Measurements from ENCODE around the gene KCNMB2.
"Not testable (repeated sequence)": the region's sequence is repeated elsewhere in the genome, so short reads cannot be mapped to it uniquely, and the experiment has no call there.

Gene KCNMB2

DNA sequence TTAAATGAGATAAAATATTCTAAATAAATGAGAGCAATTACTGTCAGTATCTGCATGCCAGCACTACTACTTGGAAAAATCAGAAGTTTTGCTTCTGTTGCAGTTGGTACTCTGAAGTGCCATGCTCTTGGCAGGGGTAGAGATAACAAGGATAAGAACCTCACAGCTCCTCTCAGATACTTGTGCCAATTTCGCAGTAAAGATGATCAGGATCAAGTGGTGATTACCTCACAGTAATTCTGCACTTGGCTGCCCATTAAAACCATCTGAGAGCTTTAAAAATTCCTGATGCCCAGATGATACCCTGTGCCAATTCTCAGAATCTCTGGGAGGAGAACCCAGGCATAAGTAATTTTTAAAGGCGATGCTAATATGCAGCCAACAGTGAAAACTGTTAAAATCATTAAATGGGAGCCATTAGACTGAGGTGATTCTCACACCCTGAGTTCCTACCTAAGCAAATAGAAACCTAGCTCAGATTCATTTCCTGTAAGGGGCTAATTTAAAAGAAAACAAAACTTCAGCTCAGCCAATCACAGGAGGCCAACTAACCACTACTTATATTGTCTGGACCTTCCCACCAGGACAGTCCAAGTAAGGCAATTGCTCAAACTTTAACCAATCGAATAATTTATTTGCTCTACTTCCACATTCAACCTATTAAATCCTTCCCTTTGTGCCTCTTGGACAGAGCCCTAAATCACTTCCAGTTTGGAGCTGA is 171.2 kb downstream of the KCNMB2 start:
- peak; percentile 95 for DNase-seq

DNA sequence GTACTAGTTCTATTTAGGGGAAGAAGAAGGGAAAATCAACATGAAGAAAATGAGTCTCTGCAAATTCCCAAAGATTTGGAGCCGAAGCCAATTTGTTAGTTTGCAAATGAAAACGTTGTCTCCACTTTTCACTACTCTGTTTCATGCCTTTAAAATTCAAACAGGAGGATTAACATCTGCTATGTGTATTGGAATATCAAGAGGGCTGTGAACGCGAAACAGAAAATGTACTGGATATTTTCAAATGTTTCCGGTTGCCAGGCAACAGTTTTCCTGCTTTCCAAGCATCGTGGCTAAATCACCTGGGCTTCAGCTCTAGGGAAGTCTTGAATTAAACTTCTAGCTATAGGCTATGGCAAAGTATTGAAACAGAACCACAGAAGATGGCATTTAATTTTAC is 172.8 kb downstream of the KCNMB2 start:
- no peak for DNase-seq

DNA sequence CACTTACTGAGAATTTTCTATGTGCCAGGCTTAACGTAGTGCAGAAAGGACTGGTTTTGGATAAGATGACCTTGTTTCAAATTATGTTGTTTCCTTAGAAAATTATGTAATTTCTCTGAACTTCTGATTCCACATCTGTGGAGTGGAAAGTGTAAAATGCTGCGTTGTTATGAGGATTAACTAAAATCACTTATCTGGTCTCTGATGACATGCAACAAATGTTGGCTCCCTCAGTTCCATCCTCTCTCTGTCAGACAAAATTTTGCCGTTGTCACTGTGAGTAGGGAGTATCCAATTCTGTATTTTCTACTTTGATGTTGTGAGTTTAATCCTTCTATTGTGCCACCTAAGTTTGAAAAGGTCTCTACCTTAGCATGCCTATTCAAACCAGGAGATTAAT is 175.5 kb downstream of the KCNMB2 start:
- DNase-seq: no peak

DNA sequence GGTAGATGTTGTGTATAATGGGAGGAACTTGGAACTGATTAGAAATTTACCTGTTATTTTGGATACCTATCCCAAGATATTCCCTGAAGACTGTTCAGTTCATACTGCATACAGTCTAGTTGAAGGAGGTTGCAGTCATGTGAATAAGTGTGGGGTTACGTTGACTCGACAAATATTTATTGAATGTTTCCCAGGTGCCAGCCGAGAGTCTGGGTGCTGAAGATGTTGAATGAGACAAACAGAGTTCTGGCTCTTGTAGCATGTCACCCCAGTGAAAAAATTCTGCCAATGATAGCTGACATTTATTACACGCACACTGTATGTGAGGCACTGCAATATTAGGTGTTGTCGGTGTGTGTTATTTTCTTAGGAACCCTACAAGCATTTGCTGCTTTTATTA is 176.0 kb downstream of the KCNMB2 start:
- DNase-seq: no peak

DNA sequence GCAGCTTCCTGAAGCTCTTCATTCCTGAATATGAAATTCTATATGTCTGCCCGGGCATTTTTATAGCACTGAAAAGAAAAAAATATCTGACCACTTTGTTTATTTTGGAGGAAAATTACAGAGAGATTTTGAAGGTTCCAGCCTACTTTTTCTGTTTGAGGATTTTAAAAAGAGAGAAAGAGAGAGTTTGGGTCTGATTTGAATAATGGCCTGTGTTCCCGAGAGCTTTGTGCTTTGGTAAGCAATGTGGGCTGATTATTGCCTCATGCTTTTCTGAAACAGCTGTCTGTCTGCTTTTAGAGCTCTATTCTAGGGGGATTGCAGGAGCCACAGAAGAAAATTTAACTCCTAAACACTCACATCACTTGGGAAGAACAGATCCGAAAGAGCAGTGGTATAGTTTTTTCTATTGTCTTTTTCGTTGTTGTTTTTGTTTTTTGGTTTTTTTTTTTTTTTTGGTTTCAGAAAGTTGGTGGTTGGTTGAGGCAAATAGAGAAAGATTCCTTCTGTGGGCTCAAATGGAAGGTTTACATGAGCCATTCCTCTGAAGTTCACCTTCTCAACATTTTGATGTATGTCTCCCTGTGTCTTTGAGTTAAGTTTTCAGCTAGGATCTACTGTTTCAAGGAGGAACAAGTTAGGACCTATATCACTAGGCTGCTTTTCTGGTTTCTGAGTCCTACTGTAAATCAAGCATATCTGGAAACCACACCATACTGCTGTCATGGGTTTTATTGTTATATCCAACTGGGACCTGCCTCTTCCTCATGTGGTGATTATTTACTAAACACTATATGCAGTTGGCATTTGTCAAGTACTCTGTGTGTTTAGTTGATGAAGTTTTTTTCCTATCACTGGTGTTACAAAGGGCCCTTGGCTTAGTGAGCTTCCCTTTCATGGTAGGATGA is 178.9 kb downstream of the KCNMB2 start:
- DNase-seq: no peak

DNA sequence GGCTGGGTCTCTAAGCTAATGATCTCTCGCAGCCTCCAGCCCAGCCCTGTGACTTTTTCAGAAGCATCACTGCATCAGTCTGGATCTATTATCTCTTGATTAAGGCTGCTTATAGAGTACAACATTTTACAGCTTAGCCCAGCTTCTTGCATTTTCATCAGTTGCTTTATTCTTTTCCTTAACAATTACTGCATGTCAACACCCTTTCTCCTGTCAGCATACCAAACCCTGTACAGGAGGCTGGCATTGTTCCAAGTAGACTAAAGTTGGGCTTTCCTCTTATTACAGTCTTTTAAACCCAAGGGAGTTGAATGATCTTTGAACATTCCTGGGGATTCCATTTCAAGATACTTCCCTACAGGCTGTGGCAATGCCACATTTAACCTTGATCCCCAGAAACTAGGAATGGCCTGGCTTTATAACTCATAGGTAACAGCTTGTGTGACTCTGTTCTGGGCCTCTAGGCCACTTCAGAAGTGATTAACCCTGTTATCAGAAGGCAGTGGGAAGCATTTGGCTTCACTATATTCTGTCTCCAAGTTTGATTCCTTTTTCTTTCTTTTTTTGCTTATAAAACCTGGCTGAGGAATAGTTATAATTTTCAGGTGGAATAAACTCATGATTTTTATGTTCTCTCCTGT is 182.9 kb downstream of the KCNMB2 start:
- no peak for DNase-seq

DNA sequence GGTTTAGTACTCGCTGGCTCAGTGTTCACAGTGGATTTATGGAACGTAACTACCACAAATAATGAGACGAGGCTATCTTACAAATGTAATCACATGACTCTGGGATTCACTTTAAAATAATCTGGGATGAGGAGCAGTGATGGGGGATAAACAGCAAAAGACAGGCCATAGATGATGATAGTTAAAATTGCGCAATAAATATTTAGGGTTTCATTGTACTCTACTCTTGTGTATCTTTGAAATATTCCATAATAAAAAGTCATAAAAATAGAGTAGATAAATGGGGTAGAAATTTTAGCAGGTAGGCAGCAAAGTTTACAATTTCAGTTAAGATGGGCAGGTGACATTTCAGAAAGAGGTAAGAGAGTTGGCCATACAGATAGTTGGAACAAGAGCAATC is 196.6 kb downstream of the KCNMB2 start:
- no peak for DNase-seq

DNA sequence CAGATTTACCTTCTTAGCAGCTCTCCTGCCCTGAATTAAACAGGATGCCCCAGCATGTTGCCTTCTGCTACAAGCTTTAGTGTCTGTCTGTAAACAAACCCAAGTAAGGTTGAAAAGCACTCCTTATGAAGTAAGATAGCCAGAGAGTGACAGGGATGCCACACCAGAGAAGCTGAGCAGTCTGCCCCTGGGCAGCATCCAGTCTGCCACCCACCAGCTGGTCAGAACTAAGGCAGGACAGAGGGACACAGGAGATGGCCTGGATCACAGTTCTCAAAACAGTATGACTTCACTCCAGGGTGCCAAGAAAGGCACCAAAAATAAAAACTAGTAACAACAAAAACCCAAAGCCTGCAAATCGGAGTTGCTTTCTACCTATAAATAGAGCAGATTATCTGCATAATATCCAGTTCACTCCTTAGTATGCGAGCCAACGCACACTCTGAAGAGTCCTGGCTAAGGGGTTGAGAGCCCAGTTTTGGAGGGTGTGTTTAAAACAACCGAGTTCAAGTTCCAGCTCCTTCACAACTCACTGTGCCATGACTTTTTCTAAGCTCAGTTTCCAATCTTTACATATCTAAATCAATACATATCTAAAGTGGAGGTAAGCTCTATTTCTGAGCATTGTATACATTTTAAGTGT is 198.9 kb downstream of the KCNMB2 start:
- DNase-seq: no peak

DNA sequence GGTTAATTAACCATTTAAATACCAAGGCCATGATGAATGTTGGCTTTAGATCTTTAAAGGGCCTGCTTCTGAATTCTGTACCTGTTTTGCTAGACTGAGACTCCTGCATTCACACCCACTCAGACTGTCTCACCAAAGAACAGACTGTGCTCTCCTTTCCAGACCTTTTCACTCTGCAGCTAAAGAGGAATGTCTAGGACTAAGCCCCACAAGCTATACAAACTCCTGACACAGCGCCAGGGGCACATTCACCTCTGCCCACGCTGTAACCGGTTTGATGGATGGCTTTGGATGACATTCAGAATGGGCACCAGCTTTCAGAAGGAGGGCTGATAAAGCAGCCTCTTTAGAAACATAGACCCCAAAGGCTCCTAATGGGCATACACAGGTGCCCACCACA is 200.1 kb downstream of the KCNMB2 start:
- DNase-seq: peak; percentile 22

DNA sequence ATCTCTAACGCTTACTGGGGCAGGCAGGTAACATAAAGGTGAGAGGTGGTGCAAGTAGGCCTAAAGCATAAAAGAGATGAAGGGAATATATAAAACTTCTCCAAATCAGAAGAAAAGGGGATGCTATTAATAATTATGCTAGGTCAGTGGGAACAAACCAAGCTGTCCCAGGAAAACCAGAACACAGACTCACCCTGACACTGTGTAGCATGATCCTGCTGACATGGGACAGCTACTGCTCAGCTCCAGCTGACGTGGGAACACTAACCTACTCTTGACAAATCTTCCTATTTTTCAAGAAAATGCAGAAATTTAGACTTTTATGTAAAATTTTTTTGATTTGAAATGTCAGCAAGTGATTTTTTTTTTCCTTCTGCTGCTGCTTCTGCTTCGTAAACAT is 203.5 kb downstream of the KCNMB2 start:
- no peak for DNase-seq

DNA sequence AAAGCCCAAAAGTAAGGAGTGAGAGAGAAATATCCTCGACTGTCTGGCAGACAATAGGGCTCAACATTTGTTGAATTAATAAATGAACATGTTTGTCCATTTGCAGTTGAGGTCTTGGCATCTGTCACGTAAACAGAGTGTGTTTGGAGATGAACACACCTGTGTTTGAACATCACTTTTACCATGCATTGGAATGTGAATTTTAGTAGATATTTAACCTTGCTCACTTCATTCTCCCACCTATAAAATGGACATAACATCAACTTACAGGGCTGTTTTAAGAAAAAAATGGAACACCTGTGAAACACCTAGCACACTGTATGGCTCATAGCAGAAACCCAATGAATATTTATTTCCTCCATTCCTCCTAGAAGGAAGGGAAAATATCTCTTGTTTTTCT is 204.8 kb downstream of the KCNMB2 start:
- DNase-seq: no peak

- DNase-seq: no peak
These were observed 207.1 kb downstream of the KCNMB2 start for GRCh38 chr3:178743297-178743696.

DNA sequence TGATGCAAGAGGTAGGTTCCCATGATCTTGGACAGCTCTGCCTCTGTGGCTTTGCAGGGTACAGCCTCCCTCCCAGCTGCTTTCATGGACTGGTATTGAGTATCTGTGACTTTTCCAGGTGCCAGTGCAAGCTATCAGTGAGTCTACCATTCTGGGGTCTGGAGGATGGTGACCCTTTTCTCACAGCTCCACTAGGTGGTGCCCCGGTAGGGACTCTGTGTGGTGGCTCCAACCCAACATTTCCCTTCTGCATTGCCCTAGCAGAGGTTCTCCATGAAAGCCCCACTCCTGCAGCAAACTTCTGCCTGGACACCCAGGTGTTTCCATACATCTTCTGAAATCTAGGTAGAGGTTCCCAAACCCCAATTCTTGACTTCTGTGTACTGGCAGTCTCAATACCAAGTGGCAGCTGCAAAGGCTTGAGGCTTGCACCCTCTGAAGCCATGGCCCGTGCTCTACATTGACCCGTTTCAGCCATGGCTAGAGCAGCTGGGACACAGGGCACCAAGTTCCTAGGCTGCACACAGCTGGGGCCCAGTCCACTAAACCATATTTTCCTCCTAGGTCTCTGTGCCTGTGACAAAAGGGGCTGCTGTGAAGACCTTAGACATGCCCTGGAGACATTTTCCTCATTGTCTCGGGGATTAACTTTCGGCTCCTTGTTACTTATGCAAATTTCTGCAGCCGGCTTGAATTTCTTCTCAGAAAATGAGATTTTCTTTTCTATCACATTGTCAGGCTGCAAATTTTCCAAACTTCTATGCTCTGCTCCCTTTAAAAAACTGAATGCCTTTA is 209.8 kb downstream of the KCNMB2 start:
- DNase-seq: not testable (repeated sequence)

DNA sequence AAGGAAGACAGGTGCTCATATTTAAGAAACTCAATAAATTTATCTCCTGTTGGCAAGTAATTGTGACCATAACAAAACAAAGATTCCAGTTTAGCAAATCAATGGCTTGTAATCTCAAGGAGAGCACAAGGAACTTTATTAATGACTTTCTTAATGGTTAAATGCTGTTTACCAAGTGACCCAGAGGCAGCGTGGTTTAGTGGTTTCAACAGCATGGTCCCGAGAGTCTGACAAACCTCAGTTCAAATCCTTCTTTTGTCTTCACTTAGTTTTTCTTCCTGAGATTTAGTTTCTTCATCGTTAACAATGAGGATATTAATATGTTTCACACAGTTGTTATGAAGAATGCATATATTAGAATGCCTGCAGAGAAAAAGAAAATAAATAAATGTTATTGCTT is 212.6 kb downstream of the KCNMB2 start:
- no peak for DNase-seq

DNA sequence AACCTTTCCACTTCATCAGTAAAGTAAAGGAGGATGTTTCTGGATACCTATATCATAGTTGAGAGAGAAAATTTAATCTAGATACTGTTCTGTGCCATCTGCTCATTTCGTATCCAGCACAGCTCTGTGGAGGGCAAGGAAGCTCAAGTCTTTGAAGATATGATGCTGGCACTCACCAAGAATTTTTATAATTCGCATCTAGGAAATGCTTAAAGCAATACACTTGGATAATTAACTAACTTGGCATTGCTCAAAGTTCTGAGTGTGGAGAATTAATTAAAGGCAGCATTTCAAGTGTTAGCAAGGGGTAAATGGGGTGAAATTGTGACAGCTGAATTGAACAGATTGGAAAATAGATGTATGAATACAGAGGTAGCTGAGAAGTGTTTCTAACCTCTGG is 213.2 kb downstream of the KCNMB2 start:
- DNase-seq: no peak

GRCh38 chr3:178750639-178751300 is 214.5 kb downstream of the KCNMB2 start:
- no peak for DNase-seq

- no peak for DNase-seq
These were observed 216.6 kb downstream of the KCNMB2 start for GRCh38 chr3:178752843-178753242.

DNA sequence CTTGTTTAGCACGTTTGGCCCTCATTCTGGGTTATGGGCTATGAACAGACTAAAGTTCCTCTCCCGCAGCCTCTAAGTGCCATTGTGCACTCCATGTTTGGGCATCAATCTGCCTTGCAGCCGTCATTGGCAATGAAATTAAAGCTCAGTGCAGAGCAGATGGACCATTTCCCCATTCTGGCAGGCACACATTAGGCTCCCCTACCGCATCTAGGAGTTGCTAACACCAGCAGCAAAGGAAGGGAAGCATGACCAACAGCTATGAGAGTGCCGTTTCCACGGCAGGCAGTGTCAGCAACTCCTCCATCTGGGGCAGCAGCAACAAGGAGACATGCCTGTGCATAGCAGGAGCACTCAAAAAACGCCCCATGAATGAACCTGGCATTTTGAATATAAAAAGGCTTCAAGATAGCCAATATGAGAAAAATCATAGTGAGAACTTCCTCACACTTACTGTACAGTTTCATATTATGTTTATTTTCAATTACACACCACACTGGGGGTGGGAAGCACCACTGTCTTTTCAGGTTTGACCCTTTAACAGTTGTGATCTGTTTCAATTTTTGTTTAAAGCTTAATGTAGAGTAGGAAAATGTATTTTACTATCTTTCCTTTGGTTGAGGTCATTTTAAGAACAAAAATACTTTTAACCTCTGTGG is 218.7 kb downstream of the KCNMB2 start:
- DNase-seq: peak; percentile 97

DNA sequence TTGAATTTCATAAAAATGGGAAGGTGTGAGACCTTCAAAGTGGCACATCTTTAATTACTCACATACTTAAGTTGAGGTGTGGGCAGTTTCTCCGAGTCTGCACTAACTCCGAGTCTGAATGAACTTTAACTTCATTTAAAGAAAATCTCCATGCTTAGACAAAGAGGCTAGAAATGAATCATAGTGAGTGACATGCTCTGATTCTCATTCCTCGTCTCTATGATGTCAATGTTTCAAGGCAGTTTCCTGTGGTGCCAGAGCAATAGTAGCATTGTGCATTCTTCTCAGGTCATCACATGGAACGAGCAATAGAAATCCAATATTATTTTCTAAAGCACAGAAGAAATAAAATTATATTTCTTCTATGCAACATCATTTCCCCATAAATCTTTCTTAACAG is 224.8 kb downstream of the KCNMB2 start:
- no peak for DNase-seq

GRCh38 chr3:178761461-178761860 is 225.2 kb downstream of the KCNMB2 start:
- no peak for DNase-seq

GRCh38 chr3:178762385-178762784 is 226.1 kb downstream of the KCNMB2 start:
- no peak for DNase-seq

Measured in NCI-H446 treated with DMSO at 0.1 percent for 48 hours (cell line).